HUES48 (cell line): ENCODE measurements around the gene SAMD1.
"Not testable (repeated sequence)": the region's sequence is repeated elsewhere in the genome, so short reads cannot be mapped to it uniquely, and the experiment has no call there.

Experiments
- H3K27ac ChIP-seq: one replicate; pipeline ENCODE4 v1.7.0; 2013; ENCODE audit warnings: low read depth, low read length, inconsistent platforms
- H3K27me3 ChIP-seq: 2 replicates; pipeline ENCODE4 v1.6.1; 2013; ENCODE audit warnings: mild to moderate bottlenecking, low read length; ENCODE audit not compliant: control insufficient read depth, insufficient read depth
- H3K36me3 ChIP-seq: 2 replicates; pipeline ENCODE4 v1.6.1; 2013; ENCODE audit warnings: low read length; ENCODE audit not compliant: control insufficient read depth, insufficient read depth
- H3K4me1 ChIP-seq: 2 replicates; pipeline ENCODE4 v1.6.1; 2013; ENCODE audit warnings: mild to moderate bottlenecking, low read length; ENCODE audit not compliant: control insufficient read depth, insufficient read depth
- H3K4me3 ChIP-seq: 2 replicates; pipeline ENCODE4 v1.5.1; 2013; ENCODE audit warnings: mild to moderate bottlenecking, low read depth, low read length
- H3K9ac ChIP-seq: 2 replicates; pipeline ENCODE4 v1.6.1; 2013; ENCODE audit warnings: mild to moderate bottlenecking, low read depth, low read length, moderate library complexity
- H3K9me3 ChIP-seq: 2 replicates; pipeline ENCODE4 v1.6.1; 2013; ENCODE audit warnings: low read length; ENCODE audit not compliant: control insufficient read depth, insufficient read depth

Gene SAMD1

GRCh38 chr19:14050512-14050911, 40.0 kb downstream of the SAMD1 start:
- Histone ChIP-seq H3K9ac (no peak overlapping the region), H3K27ac (no peak overlapping the region), H3K4me1 (no peaks in the 10 kb centered on the region), H3K36me3 (peaks cover 4% of the 10 kb centered on the region; the same call in 1 of the 2 replicates), H3K27me3 (no peaks in the 10 kb centered on the region), H3K4me3 (no peak overlapping the region), H3K9me3 (no peaks in the 10 kb centered on the region)

- Histone ChIP-seq H3K27ac (no peak overlapping the region), H3K9me3 (no peaks in the 10 kb centered on the region), H3K4me1 (no peaks in the 10 kb centered on the region), H3K4me3 (no peak overlapping the region), H3K27me3 (no peaks in the 10 kb centered on the region), H3K36me3 (peaks cover 4% of the 10 kb centered on the region; the same call in 1 of the 2 replicates), H3K9ac (no peak overlapping the region)
Observed at GRCh38 chr19:14048443-14049153, 42.0 kb downstream of the SAMD1 start.

GRCh38 chr19:14047866-14048265, 42.7 kb downstream of the SAMD1 start:
- H3K9ac ChIP-seq, H3K36me3 ChIP-seq, H3K4me3 ChIP-seq, H3K27me3 ChIP-seq, H3K27ac ChIP-seq, H3K4me1 ChIP-seq, H3K9me3 ChIP-seq: not testable (repeated sequence)

GRCh38 chr19:14042659-14043608, 47.6 kb downstream of the SAMD1 start:
- H3K27ac ChIP-seq: peak overlapping the region; percentile 55
- H3K27me3 ChIP-seq, H3K4me1 ChIP-seq, H3K4me3 ChIP-seq, H3K36me3 ChIP-seq, H3K9ac ChIP-seq, H3K9me3 ChIP-seq: not testable (repeated sequence)

GRCh38 chr19:14039181-14039580, 51.4 kb downstream of the SAMD1 start:
- no peak overlapping the region for H3K4me3 ChIP-seq
- no peak overlapping the region for H3K27ac ChIP-seq
- no peaks in the 10 kb centered on the region for H3K36me3 ChIP-seq
- no peak overlapping the region for H3K9ac ChIP-seq
- no peaks in the 10 kb centered on the region for H3K9me3 ChIP-seq
- H3K4me1 ChIP-seq: no peaks in the 10 kb centered on the region
- H3K27me3 ChIP-seq: no peaks in the 10 kb centered on the region
